ENCODE results near the gene LY6G5B.

Gene LY6G5B

DNA sequence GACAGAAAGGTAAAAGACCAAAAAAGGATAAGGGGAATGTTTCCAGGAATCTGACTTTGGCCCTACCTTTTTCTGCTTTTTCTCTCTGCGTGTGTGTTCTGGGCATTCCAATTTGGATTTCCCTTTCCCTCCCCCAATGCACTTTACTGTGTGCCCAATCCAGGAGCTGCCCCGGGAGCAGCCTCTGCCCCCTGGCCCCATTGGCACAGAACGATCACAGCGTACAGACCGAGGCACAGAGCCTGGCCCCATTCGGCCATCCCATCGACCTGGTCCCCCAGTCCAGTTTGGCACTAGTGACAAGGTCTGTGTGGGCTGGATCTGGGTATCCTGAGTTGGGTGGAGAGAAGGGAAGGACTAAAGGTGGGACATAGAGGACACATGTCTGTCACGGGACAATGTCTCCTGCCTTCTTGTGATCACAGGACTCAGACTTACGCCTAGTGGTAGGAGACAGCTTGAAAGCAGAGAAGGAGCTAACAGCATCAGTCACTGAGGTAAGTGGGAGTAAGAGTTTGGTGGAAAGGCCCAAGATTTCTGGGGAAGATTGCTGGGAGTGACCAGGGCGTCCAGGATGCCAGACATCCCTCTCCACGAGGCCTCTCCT lies 34.7 kb upstream of the LY6G5B start:
- no peak for DNase-seq (ENCODE audit: extremely low read depth, insufficient read length)
- Histone ChIP-seq H3K4me3 (replicated peaks; ENCODE audit: low read depth, low read length) (no peak overlapping the region), H3K36me3 (ENCODE audit: control insufficient read depth, insufficient read depth, low read length) (peaks cover 63% of the 10 kb centered on the region), H3K27me3 (replicated peaks; ENCODE audit: control insufficient read depth, insufficient read depth, low read length) (no peaks in the 10 kb centered on the region)
- TF ChIP-seq, protein P1, sequence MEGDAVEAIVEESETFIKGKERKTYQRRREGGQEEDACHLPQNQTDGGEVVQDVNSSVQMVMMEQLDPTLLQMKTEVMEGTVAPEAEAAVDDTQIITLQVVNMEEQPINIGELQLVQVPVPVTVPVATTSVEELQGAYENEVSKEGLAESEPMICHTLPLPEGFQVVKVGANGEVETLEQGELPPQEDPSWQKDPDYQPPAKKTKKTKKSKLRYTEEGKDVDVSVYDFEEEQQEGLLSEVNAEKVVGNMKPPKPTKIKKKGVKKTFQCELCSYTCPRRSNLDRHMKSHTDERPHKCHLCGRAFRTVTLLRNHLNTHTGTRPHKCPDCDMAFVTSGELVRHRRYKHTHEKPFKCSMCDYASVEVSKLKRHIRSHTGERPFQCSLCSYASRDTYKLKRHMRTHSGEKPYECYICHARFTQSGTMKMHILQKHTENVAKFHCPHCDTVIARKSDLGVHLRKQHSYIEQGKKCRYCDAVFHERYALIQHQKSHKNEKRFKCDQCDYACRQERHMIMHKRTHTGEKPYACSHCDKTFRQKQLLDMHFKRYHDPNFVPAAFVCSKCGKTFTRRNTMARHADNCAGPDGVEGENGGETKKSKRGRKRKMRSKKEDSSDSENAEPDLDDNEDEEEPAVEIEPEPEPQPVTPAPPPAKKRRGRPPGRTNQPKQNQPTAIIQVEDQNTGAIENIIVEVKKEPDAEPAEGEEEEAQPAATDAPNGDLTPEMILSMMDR (IDR thresholded peaks at IDR 0.05; ENCODE audit: insufficient read depth, low read length, poor library complexity, severe bottlenecking), result no peak

DNA sequence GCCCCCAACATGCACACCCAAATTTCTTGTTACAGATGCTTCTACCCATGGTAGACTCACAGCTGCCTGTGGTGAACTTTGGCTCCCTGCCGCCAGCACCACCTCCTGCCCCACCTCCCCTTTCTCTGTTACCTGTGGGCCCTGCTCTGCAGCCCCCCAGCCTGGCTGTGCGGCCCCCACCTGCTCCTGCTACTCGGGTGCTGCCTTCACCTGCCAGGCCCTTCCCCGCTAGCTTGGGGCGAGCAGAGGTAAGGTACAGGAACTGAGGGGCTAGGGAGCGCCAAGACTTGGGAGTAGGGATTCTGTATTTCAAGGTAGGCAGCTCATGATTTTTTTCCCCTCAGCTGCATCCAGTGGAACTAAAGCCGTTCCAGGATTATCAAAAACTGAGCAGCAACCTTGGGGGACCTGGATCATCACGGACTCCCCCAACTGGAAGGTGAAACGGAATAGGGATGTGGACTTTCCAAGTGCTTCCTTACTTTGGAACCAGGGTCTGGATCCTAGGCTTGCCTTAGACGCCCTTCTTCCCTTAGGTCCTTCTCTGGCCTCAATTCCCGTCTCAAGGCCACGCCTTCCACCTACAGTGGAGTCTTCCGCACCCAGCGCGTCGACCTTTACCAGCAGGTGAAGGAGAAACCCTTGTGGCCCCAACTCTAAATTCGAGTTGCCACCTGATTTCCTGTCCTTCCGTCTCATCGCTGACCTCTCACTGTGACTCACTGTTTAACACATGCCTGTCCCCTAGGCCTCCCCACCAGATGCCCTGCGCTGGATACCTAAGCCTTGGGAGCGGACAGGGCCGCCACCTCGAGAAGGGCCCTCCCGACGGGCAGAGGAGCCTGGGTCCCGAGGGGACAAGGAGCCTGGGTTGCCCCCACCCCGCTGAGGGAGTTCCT lies 32.8 kb upstream of the LY6G5B start:
- H3K4me3 ChIP-seq (replicated peaks; ENCODE audit: low read depth, low read length), result no peak overlapping the region
- TF ChIP-seq, protein P1 (IDR thresholded peaks at IDR 0.05; ENCODE audit: insufficient read depth, low read length, poor library complexity, severe bottlenecking), result no peak
- no peaks in the 10 kb centered on the region for H3K27me3 ChIP-seq (replicated peaks; ENCODE audit: control insufficient read depth, insufficient read depth, low read length)
- no peak for DNase-seq (ENCODE audit: extremely low read depth, insufficient read length)
- H3K36me3 ChIP-seq (ENCODE audit: control insufficient read depth, insufficient read depth, low read length), result peaks cover 62% of the 10 kb centered on the region

DNA sequence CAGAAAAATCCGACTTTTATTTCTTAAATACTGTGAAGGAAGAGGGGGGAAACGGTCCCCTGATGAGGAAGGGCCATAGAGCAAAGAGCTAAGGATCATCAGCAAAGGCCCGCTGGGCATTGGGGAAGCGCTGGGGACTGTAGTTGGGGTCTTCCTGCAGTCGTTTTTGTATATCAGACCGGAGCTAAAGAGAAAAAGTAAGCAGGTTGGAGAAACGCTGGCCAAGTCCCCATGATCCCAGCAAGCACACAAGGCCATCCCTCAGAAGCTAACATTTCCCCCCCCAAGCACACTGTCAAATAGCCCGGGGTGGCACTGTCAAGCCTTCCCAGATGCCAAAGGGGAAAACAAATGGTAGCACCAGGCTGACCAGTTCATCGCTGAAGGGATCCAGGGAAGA lies 30.7 kb upstream of the LY6G5B start:
- peaks cover 64% of the 10 kb centered on the region for H3K36me3 ChIP-seq (ENCODE audit: control insufficient read depth, insufficient read depth, low read length)
- TF ChIP-seq, protein P1 (IDR thresholded peaks at IDR 0.05; ENCODE audit: insufficient read depth, low read length, poor library complexity, severe bottlenecking), result no peak
- no peak for DNase-seq (ENCODE audit: extremely low read depth, insufficient read length)

DNA sequence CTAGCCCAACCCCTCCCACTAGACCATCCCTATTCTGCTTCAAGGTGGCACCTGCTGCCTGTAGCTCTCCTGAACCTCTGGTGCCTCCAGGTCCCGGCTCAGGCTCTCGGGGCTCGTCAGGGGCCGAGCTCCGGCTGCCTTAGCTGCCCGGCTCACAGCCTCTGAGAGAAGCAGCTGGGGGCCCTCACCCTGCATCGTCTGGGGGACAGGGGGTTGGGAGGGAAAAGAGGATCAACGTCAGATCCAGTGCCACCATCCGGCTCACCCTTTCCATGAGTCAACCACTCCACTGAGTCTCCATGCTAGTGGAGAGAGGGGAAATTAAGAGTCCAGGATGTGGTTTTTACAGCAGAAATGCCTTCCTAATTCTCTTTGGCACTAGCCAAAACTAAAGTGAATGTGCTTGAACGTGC lies 30.3 kb upstream of the LY6G5B start:
- DNase-seq (ENCODE audit: extremely low read depth, insufficient read length), result no peak
- TF ChIP-seq, protein P1 (IDR thresholded peaks at IDR 0.05; ENCODE audit: insufficient read depth, low read length, poor library complexity, severe bottlenecking), result no peak
- H3K36me3 ChIP-seq (ENCODE audit: control insufficient read depth, insufficient read depth, low read length), result peaks cover 65% of the 10 kb centered on the region
- H3K4me3 ChIP-seq (replicated peaks; ENCODE audit: low read depth, low read length), result no peak overlapping the region
- no peaks in the 10 kb centered on the region for H3K27me3 ChIP-seq (replicated peaks; ENCODE audit: control insufficient read depth, insufficient read depth, low read length)

More for the DNA sequence above, 30.7 kb upstream of the LY6G5B start:
- Histone ChIP-seq H3K27me3 (replicated peaks; ENCODE audit: control insufficient read depth, insufficient read depth, low read length) (no peaks in the 10 kb centered on the region), H3K4me3 (replicated peaks; ENCODE audit: low read depth, low read length) (no peak overlapping the region)

DNA sequence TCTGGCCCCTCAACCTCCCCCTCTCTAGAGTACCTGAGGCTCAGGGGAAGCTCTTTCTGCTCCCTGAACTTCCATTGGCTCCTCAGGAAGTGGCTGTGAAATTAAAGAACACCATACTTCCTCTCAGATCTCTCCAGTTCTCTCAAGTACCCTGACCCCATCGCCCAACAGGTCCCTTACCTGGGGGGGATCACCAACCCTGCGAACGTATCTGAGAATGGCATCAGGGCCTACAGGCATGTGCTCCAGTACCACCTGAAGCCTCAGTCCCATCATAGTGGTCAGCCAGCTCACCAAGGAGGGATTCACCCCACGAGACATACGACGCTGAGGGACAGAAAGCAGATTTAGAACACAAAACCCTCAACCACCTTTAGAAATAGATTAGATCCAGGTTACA lies 29.2 kb upstream of the LY6G5B start:
- no peak for DNase-seq (ENCODE audit: extremely low read depth, insufficient read length)
- TF ChIP-seq, protein P1 (IDR thresholded peaks at IDR 0.05; ENCODE audit: insufficient read depth, low read length, poor library complexity, severe bottlenecking), result no peak
- H3K4me3 ChIP-seq (replicated peaks; ENCODE audit: low read depth, low read length), result no peak overlapping the region
- no peaks in the 10 kb centered on the region for H3K27me3 ChIP-seq (replicated peaks; ENCODE audit: control insufficient read depth, insufficient read depth, low read length)
- H3K36me3 ChIP-seq (ENCODE audit: control insufficient read depth, insufficient read depth, low read length), result peaks cover 63% of the 10 kb centered on the region
